ENCODE measurements around the gene TRAF2.

Gene TRAF2

GRCh38 chr9:136868644-136869043 is 17.7 kb upstream of the TRAF2 start:
- no peak for TF ChIP-seq EGR1 (IDR thresholded peaks at IDR 0.05)
- TF ChIP-seq RAD21 (IDR thresholded peaks at IDR 0.05; ENCODE audit: low read depth), result no peak
- no peak for TF ChIP-seq YY1 (IDR thresholded peaks at IDR 0.05; ENCODE audit: low read depth)
- TF ChIP-seq TEAD4 (IDR thresholded peaks at IDR 0.05), result no peak
- TF ChIP-seq TAF1 (IDR thresholded peaks at IDR 0.05; ENCODE audit: low read depth), result no peak
- TF ChIP-seq EP300 (IDR thresholded peaks at IDR 0.05; ENCODE audit: borderline replicate concordance), result no peak

- TF ChIP-seq TCF12 (IDR thresholded peaks at IDR 0.05; ENCODE audit: low read depth) (no peak), EP300 (IDR thresholded peaks at IDR 0.05; ENCODE audit: borderline replicate concordance) (no peak), EGR1 (IDR thresholded peaks at IDR 0.05) (no peak), FOXM1 (IDR thresholded peaks at IDR 0.05; ENCODE audit: borderline replicate concordance, low read depth) (no peak), CREB1 (IDR thresholded peaks at IDR 0.05; ENCODE audit: low read depth) (no peak), USF1 (IDR thresholded peaks at IDR 0.05) (no peak), TAF1 (IDR thresholded peaks at IDR 0.05; ENCODE audit: low read depth) (no peak), TEAD4 (IDR thresholded peaks at IDR 0.05) (no peak), NFIC (IDR thresholded peaks at IDR 0.05) (no peak), REST (IDR thresholded peaks at IDR 0.05; ENCODE audit: low read depth) (no peak), YY1 (IDR thresholded peaks at IDR 0.05; ENCODE audit: low read depth) (no peak), ZBTB7A (IDR thresholded peaks at IDR 0.05; ENCODE audit: low read depth) (no peak), MAX (IDR thresholded peaks at IDR 0.05) (no peak), CEBPB (IDR thresholded peaks at IDR 0.05) (no peak), RAD21 (IDR thresholded peaks at IDR 0.05; ENCODE audit: low read depth) (no peak)
Measured at GRCh38 chr9:136875155-136875554, 11.2 kb upstream of the TRAF2 start.

- TF ChIP-seq USF1 (IDR thresholded peaks at IDR 0.05), result no peak
- no peak for TF ChIP-seq TEAD4 (IDR thresholded peaks at IDR 0.05)
- TF ChIP-seq YY1 (IDR thresholded peaks at IDR 0.05; ENCODE audit: low read depth), result no peak
- TF ChIP-seq EP300 (IDR thresholded peaks at IDR 0.05; ENCODE audit: borderline replicate concordance), result no peak
- no peak for TF ChIP-seq EGR1 (IDR thresholded peaks at IDR 0.05)
- no peak for TF ChIP-seq RAD21 (IDR thresholded peaks at IDR 0.05; ENCODE audit: low read depth)
- no peak for TF ChIP-seq ZBTB7A (IDR thresholded peaks at IDR 0.05; ENCODE audit: low read depth)
- no peak for TF ChIP-seq CEBPB (IDR thresholded peaks at IDR 0.05)
- no peak for TF ChIP-seq FOXM1 (IDR thresholded peaks at IDR 0.05; ENCODE audit: borderline replicate concordance, low read depth)
- no peak for TF ChIP-seq REST (IDR thresholded peaks at IDR 0.05; ENCODE audit: low read depth)
- no peak for TF ChIP-seq MAX (IDR thresholded peaks at IDR 0.05)
- no peak for TF ChIP-seq CREB1 (IDR thresholded peaks at IDR 0.05; ENCODE audit: low read depth)
- no peak for TF ChIP-seq NFIC (IDR thresholded peaks at IDR 0.05)
- TF ChIP-seq TAF1 (IDR thresholded peaks at IDR 0.05; ENCODE audit: low read depth), result no peak
- no peak for TF ChIP-seq TCF12 (IDR thresholded peaks at IDR 0.05; ENCODE audit: low read depth)
Measured at GRCh38 chr9:136876476-136876875, 9.8 kb upstream of the TRAF2 start.

- TF ChIP-seq TAF1 (IDR thresholded peaks at IDR 0.05; ENCODE audit: low read depth), result no peak
- no peak for TF ChIP-seq CEBPB (IDR thresholded peaks at IDR 0.05)
- TF ChIP-seq YY1 (IDR thresholded peaks at IDR 0.05; ENCODE audit: low read depth), result no peak
- TF ChIP-seq EGR1 (IDR thresholded peaks at IDR 0.05), result no peak
- TF ChIP-seq TEAD4 (IDR thresholded peaks at IDR 0.05), result no peak
- TF ChIP-seq EP300 (IDR thresholded peaks at IDR 0.05; ENCODE audit: borderline replicate concordance), result no peak
- no peak for TF ChIP-seq MAX (IDR thresholded peaks at IDR 0.05)
- TF ChIP-seq RAD21 (IDR thresholded peaks at IDR 0.05; ENCODE audit: low read depth), result no peak
- TF ChIP-seq USF1 (IDR thresholded peaks at IDR 0.05), result no peak
- no peak for TF ChIP-seq NFIC (IDR thresholded peaks at IDR 0.05)
- TF ChIP-seq ZBTB7A (IDR thresholded peaks at IDR 0.05; ENCODE audit: low read depth), result no peak
- no peak for TF ChIP-seq REST (IDR thresholded peaks at IDR 0.05; ENCODE audit: low read depth)
Measured at GRCh38 chr9:136880651-136881050, 5.7 kb upstream of the TRAF2 start.

Data from Ishikawa (cell line).